ENCODE results near the gene SERPINB6. TPM values are rescaled to one million over a fixed set of nuclear protein-coding genes. Genes with fewer than 3 reads are reported as not detected.
"Not testable (repeated sequence)": the region's sequence is repeated elsewhere in the genome, so short reads cannot be mapped to it uniquely, and the experiment has no call there.

Gene SERPINB6
- total RNA-seq, 1 donor from 2014 or later = 31.8 TPM

DNA sequence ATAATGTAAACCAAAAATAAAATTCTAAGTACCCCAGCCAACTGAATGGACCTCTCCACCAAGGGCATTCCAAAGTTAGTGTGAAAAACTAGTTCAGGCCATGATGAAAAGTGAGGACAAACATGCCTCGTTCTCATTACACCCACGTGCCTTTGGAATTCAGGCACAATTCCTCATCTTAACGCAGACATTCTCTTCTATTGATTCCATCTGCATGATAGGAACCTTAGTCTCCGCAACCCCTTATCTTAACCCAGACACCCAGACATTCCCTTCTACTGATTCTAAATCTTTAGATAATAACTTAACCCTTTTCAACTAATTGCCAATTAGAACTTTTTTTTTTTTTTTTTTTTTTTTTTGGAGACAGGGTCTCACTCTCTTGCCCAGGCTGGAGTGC, 7.6 kb upstream of the SERPINB6 start:
- ATAC-seq (no peak), DNase-seq (ENCODE audit: low spot score) (no peak)

DNA sequence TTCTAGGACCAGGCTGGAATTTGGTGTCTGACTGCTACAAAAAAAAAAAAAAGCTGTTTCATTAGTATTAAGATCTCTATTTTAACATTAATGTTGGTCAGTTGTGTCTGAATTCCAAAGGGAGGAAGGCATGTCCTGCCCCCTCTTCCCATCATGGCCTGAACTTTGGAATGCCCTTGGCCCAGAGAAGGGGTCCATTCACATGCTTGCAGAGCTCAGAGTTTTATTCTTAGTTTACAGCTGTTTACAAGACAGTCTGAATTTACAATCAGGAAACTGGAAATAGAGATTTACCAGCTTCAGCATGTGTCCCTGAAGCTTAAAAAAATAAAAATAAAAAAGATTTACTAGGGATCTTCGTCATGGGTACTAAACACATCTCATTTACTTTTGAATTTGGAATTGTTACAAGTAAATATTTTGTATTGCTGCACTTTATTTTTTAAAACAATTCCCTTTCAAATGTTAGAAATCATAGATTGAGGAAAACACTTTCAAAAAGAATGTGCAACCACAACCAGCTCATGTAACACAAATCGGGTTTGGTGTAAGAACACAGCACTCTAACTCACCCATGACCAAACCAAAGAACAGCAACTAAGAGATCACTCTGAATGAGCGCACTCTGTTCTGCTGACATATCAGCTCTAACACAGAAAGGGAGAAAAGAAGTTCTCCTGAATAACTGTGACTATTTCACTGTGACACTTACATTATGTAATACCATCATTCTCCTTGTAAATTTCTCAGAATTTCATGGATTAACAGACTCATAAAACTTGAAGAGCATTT, 6.6 kb upstream of the SERPINB6 start:
- DNase-seq (ENCODE audit: low spot score) (no peak), ATAC-seq (no peak)

GRCh38 chr6:2977290-2977689, 5.9 kb upstream of the SERPINB6 start:
- DNase-seq (ENCODE audit: low spot score) = no peak
- ATAC-seq = no peak

DNA sequence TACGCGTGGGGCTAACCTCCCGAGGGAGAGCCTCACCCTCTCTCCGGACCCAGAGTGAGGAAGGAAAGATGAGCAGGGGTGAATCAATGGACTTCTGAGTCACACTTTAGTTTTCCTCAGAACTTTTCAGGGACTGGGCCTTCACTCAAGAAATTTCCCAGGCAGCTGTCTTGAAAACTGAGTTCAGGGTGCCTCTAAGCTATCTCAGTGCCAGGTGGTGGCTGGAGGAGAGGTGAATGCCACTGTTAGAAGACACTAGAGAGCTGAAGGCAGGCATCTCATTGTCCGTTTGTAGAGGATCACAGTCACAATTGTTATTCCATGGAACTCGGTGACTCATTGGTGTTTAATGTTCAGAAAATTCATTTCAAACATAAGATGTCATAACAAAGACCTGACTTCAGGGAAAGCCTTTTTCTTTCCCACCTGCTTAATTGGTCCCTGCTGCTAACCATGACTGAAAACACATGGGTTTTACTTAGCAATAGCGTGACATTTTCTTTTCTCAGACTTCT, 5.3 kb upstream of the SERPINB6 start:
- ATAC-seq = no peak
- no peak for DNase-seq (ENCODE audit: low spot score)

DNA sequence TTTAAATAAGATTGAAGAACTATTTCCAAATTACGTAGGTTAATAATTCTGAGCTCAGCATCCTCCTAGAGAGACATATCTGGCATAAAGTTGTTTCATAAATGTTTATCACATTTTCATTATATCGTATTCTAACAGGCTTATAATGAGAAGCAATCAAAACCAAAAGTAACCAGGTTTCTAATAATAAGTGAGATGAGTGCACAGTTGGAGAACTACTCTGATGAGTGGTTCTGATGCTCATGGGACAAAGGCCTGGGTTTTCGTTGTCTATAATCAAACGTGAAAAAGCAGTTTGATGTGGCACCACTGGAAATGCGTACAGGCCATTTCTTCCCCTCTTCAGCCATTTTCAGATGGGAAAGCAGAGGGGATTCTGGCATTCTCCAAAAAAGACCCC, 4.7 kb upstream of the SERPINB6 start:
- ATAC-seq (no peak), DNase-seq (ENCODE audit: low spot score) (no peak)

GRCh38 chr6:2973676-2974075, 2.3 kb upstream of the SERPINB6 start:
- no peak for ATAC-seq
- no peak for DNase-seq (ENCODE audit: low spot score)

GRCh38 chr6:2973180-2973579, 1.8 kb upstream of the SERPINB6 start:
- ATAC-seq; DNase-seq (ENCODE audit: low spot score): not testable (repeated sequence)

- DNase-seq (ENCODE audit: low spot score); ATAC-seq: not testable (repeated sequence)
These were observed 1.3 kb upstream of the SERPINB6 start for GRCh38 chr6:2972685-2973084.

- not testable (repeated sequence) for DNase-seq (ENCODE audit: low spot score); ATAC-seq
These were observed 786 bp upstream of the SERPINB6 start for GRCh38 chr6:2972219-2972487.

DNA sequence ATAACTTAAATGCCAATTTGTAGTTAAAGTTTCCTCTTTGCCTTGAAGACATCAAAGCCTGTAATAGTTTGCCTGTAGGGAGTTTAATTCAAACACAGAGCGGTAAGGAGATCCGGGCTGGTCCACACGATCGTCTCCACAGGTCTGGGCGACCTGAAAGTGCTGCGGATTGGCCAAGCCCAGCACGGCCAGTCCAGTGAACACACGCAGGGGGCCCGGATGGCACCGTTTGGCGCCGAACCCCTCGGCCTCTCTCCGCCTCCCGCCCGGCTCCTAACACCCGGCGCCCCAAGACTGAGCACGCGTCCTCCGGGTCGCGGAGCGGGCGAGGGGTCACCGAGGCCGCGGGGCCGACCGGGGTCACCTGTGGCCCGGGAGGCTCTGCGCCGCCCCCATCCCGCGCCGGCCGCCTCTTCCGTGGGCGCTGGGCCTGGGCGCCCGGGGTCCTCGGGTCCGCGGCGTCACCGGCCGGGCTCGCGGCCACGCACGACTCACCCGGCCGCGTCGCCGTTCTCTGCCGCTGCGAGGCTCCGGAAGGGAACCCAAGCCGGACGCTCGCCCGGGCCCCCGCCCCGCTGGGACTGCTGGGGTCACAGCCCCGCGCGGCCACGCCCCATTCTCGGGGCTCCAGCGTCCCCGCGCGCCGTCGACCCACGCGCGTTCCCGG, 481 bp downstream of the SERPINB6 start:
- ATAC-seq = peak; percentile 84
- peak; percentile 80 for DNase-seq (ENCODE audit: low spot score)

- peak; percentile 41 for DNase-seq (ENCODE audit: low spot score)
These were observed 1.2 kb downstream of the SERPINB6 start for GRCh38 chr6:2970034-2970685.

GRCh38 chr6:2969549-2969948, 1.8 kb downstream of the SERPINB6 start:
- no peak for DNase-seq (ENCODE audit: low spot score)
- no peak for ATAC-seq

More at GRCh38 chr6:2970034-2970685, 1.2 kb downstream of the SERPINB6 start:
- ATAC-seq = no peak

DNA sequence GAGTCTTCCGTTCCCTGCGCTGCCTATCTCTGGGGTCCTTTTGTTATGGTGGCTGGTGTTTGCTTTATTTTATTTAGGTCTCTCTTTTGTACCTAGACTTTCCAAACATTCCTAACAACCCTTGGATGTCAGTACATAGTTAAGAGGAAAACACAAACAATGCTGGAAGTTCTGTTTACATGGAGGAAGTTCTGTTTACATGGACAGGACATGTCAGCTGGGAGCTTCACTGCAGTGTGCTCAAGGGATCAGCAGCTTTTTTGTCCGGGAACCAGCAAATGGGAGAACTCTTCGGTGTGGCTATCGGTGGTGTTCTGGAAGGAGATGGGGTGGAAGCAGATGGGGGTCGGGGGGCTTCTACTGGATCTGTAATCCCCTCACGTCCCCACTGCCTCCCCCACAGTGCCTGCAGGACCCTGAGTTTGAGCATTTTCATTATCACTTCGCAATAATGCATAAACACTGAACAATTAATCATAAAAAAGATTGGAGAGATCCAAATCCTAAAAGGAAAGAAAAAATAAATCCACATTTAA, 2.7 kb downstream of the SERPINB6 start:
- ATAC-seq = no peak
- DNase-seq (ENCODE audit: low spot score) = no peak

DNA sequence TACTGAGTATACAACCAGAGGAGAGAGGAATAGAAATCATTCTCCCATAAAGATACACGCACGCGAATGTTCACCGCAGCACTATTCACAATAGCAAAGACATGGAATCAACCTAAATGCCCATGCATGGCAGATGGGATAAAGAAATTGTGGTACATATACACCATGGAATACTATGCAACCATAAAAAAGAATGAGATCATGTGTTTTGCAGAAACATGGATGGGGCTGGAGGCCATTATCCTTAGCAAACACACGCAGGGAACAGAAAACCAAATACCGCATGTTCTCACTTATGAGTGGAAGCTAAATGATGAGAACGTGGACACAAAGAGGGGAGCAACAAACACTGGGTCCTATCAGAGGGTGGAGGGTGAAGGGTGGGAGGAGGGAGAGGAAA, 3.4 kb downstream of the SERPINB6 start:
- DNase-seq (ENCODE audit: low spot score) = no peak
- ATAC-seq = no peak

DNA sequence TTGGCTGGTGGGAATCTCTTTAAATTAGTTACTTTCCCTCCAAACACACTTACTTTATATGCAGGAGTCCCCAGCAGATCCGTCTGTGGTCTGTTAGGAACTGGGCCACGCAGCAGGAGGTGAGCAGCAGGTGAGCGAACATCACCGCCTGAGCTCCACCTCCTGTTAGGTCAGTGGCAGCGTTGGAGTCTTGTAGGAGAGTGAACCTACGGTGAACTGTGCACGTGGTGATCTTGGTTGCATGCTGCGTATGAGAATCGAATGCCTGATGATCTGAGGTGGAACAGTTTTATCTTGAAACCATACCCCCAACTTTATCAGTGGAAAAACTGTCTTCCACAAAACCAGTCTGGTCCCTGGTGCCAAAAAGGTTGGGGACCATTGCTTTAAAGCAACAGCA, 5.0 kb downstream of the SERPINB6 start:
- DNase-seq (ENCODE audit: low spot score) = no peak
- ATAC-seq = no peak

DNA sequence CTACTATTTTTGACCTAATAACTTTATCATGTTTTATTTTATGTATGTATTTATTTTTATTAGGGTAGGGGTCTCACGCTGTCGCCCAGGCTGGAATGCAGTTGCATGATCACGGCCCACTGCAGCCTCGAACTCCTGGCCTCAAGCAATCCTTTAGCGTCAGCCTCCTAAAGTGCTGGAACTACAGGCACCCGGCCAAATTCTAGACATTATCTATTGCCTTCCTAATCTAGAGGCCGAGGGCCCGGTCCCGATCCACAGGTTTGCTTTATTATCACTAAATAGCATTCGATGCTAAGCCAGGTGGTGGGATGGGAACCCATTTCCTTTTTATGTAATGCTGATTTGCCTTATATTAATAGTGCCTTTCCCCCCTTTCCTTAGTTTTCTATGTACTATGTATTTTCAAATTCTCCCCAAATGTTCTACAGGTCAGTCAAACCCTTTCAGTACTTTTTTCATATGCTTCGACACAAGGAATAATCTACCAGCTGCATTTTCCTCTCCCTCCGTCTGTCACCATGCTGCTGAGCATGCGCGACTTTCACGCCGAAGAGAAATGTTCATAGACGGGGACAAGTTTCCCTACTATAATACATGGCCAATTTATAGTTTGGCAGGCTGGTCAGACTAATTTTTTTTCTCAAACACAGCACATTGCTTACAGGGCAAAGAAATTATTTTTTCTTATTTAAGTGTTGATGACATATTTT, 6.4 kb downstream of the SERPINB6 start:
- ATAC-seq (no peak), DNase-seq (ENCODE audit: low spot score) (no peak)

DNA sequence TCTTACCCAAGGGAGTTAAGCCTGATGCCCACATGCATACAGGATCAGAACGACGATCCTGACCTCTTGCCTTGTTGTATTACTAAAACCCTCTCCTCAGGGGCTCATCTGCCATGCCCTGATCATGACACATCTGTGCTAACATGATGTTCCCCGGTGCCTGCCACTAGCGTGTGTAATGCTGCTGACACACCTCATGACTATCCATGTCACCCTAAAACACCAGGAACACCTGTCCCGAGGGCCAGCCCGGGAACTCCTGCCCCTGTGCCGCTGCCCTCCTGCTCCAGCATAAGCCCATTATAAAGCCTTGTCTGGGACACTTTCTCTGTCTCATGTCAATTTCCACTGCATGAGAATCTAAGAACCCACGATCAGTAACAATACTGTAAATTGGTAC, 7.6 kb downstream of the SERPINB6 start:
- DNase-seq (ENCODE audit: low spot score) (no peak), ATAC-seq (no peak)

GRCh38 chr6:2962636-2963035, 8.7 kb downstream of the SERPINB6 start:
- DNase-seq (ENCODE audit: low spot score) (no peak), ATAC-seq (no peak)

DNA sequence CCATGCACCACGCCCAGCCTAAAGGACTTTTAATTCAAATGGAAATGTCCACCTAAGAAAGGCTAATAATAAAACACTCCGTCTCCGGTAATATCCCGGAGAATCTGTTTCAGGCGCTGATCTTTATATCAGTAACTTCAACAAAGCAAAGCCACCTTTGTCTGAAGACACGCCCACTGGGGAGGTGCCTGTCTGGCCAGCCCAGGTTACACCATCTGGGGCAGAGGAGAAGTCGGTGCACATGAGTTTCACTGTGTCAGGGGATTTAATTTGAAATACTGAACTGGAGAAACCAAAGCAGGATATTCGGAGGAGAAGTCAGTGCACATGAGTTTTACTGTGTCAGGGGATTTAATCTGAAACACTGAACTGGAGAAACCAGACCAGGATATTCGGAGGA, 9.4 kb downstream of the SERPINB6 start:
- ATAC-seq (peak; percentile 63), DNase-seq (ENCODE audit: low spot score) (no peak)

DNA sequence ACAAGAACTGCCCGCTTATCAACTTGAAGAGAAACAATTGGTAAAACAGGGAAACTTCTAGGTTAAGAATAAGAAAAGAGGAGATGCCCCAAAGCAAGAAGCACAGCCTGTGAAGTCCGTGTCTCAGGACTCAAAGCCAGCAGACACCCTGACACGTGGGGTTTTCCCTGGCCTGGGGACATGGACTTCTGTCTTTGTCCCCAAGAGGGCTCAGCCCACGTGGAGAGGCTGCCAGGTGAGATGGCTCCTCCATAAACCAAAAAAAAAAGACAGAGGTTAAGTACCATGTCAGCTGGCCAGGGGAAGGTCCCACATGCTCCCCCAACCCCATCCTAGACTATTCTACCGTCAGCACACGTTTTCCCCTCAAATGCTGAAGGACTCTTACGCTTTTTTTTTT, 9.9 kb downstream of the SERPINB6 start:
- ATAC-seq = peak; percentile 70
- DNase-seq (ENCODE audit: low spot score) = no peak

DNA sequence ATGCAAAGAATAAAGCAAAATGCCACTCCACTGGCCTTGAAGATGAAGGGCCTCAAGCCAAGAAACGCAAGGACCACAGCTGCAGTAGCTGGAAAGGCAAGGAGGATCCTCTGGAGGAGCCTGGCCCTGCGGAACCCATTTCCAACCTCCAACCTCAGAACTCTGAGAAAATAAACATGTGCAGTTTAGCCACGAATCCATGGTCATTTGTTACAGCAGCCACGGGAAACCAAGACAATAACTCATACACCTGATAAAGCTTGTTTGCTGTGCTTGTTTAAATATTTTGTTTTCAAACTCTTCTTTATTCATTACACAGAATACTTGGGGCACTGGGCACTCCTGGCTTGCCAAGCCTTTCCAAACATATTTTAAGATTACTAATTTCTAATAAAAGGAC, 10.4 kb downstream of the SERPINB6 start:
- no peak for DNase-seq (ENCODE audit: low spot score)

More for the DNA sequence above, 10.4 kb downstream of the SERPINB6 start:
- no peak for ATAC-seq

Data from left lobe of liver (tissue), 2 donors.